Measurements from ENCODE around the gene AGPS. TPM values are rescaled to one million over a fixed set of nuclear protein-coding genes. Genes with fewer than 3 reads are reported as not detected.

AGPS gene
- total RNA-seq, 1 experiment from 2014 or later: 46.7 TPM

GRCh38 chr2:177520324-177520723 lies 127.8 kb downstream of the AGPS start:
- no peaks in the 10 kb centered on the region for H3K36me3 ChIP-seq (ENCODE audit: insufficient read depth, low read length, poor library complexity, severe bottlenecking)

DNA sequence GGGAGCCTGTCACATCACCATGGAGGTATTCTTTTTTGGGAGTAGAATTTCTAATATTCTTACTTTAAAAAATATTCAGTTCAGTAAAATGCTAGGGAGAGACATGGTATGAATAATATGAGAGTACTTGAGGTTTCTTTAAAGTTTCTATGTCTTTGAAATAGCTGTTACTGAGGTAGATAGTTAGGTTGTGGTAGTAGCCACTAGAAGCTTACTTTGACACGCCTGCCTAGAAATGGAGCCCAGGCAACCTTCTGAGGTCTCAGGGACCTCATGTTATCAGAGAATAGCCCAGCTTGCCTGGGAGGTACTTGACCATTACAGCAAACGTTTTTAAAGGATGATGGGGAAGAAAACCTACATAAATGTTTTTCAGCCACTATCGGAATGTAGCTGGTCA lies 131.2 kb downstream of the AGPS start:
- intact Hi-C loops (cut with micrococcal nuclease; ENCODE audit: unreplicated experiment): no loop called here
- CTCF ChIA-PET: interaction anchor here (1.0 kb wide), 1 partner anchor 9 kb away, joined by 4 read pairs; no protein-coding TSS in a partner anchor
- Histone ChIP-seq H3K4me1 (ENCODE audit: insufficient read depth, low read length, poor library complexity, severe bottlenecking) (no peaks in the 10 kb centered on the region), H3K27ac (ENCODE audit: low read depth, low read length, poor library complexity, severe bottlenecking) (no peak overlapping the region), H3K9me3 (ENCODE audit: low read depth, low read length, poor library complexity, severe bottlenecking) (no peaks in the 10 kb centered on the region), H3K4me3 (ENCODE audit: low read depth, low read length, poor library complexity, severe bottlenecking) (no peak overlapping the region), H3K36me3 (ENCODE audit: insufficient read depth, low read length, poor library complexity, severe bottlenecking) (no peaks in the 10 kb centered on the region), H3K27me3 (replicated peaks; ENCODE audit: insufficient read depth, low read depth, low read length, poor library complexity) (no peaks in the 10 kb centered on the region)
- no TSS peak for BruUV-seq (replicated peaks)
- TF ChIP-seq EZH2 (IDR thresholded peaks at IDR 0.05; ENCODE audit: borderline replicate concordance, low read depth, low read length, poor library complexity, severe bottlenecking): no peak
- TF ChIP-seq CTCF (conservative IDR thresholded peaks at IDR 0.05; ENCODE audit: low read depth, low read length): no peak
- POLR2A ChIA-PET (ENCODE audit: low non-redundant PET): no interaction called here
- no peak for DNase-seq (ENCODE audit: low spot score)

More at GRCh38 chr2:177520324-177520723, 127.8 kb downstream of the AGPS start:
- ChIA-PET POLR2A (ENCODE audit: low non-redundant PET) (interaction anchor here (0.6 kb wide), 1 partner anchor 53 kb away, joined by 3 read pairs; no protein-coding TSS in a partner anchor), CTCF (no interaction called here)
- Histone ChIP-seq H3K4me1 (ENCODE audit: insufficient read depth, low read length, poor library complexity, severe bottlenecking) (peaks cover 5% of the 10 kb centered on the region), H3K27me3 (replicated peaks; ENCODE audit: insufficient read depth, low read depth, low read length, poor library complexity) (no peaks in the 10 kb centered on the region), H3K9me3 (ENCODE audit: low read depth, low read length, poor library complexity, severe bottlenecking) (no peaks in the 10 kb centered on the region), H3K27ac (ENCODE audit: low read depth, low read length, poor library complexity, severe bottlenecking) (no peak overlapping the region), H3K4me3 (ENCODE audit: low read depth, low read length, poor library complexity, severe bottlenecking) (no peak overlapping the region)
- DNase-seq (ENCODE audit: low spot score): no peak
- intact Hi-C loops (cut with micrococcal nuclease; ENCODE audit: unreplicated experiment): no loop called here
- TF ChIP-seq CTCF (conservative IDR thresholded peaks at IDR 0.05; ENCODE audit: low read depth, low read length): no peak
- TF ChIP-seq EZH2 (IDR thresholded peaks at IDR 0.05; ENCODE audit: borderline replicate concordance, low read depth, low read length, poor library complexity, severe bottlenecking): no peak
- BruUV-seq (replicated peaks): no TSS peak

DNA sequence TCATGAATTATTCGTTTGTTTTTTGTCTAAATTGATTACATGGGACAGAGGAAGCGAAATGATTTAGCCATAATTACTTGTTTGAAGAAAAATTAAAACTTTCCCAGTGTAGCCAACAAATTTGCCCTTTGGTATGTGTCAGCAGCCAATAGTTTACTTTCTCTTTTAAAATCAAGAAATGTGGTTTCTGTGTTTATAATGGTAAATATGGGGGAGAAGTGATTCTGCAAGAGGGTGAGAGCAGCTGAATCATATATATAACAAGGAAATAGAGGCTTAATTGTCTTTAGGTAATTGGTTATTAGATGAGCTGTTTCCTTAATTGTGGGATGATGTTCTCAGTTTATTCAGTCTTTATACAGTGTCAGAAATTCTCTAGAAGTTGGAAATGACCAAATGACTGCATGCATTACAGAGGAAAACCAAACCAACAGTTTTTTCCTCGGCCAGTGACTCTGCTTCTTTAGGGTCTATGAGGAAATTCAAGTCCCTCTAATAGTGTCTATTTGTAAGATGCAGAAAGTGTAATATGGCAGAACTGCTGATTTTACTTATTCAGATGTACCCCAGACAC lies 132.9 kb downstream of the AGPS start:
- H3K4me3 ChIP-seq (ENCODE audit: low read depth, low read length, poor library complexity, severe bottlenecking): no peak overlapping the region
- POLR2A ChIA-PET (ENCODE audit: low non-redundant PET): no interaction called here
- BruUV-seq (replicated peaks): no TSS peak
- no peak for DNase-seq (ENCODE audit: low spot score)
- no peaks in the 10 kb centered on the region for H3K36me3 ChIP-seq (ENCODE audit: insufficient read depth, low read length, poor library complexity, severe bottlenecking)
- no peak overlapping the region for H3K27ac ChIP-seq (ENCODE audit: low read depth, low read length, poor library complexity, severe bottlenecking)
- H3K27me3 ChIP-seq (replicated peaks; ENCODE audit: insufficient read depth, low read depth, low read length, poor library complexity): no peaks in the 10 kb centered on the region
- no peaks in the 10 kb centered on the region for H3K9me3 ChIP-seq (ENCODE audit: low read depth, low read length, poor library complexity, severe bottlenecking)
- intact Hi-C loops (cut with micrococcal nuclease; ENCODE audit: unreplicated experiment): no loop called here
- TF ChIP-seq EZH2 (IDR thresholded peaks at IDR 0.05; ENCODE audit: borderline replicate concordance, low read depth, low read length, poor library complexity, severe bottlenecking) (no peak), CTCF (conservative IDR thresholded peaks at IDR 0.05; ENCODE audit: low read depth, low read length) (no peak)
- CTCF ChIA-PET: no interaction called here
- H3K4me1 ChIP-seq (ENCODE audit: insufficient read depth, low read length, poor library complexity, severe bottlenecking): no peaks in the 10 kb centered on the region
